Measurements from ENCODE around the gene GRIA3. TPM values are rescaled to one million over a fixed set of nuclear protein-coding genes. Genes with fewer than 3 reads are reported as not detected.
"Not testable (repeated sequence)": the region's sequence is repeated elsewhere in the genome, so short reads cannot be mapped to it uniquely, and the experiment has no call there.

The GRIA3 gene
- total RNA-seq, 6 experiments from 2014 or later, result 14.4 to 25.9 (median 18.0) TPM

DNA sequence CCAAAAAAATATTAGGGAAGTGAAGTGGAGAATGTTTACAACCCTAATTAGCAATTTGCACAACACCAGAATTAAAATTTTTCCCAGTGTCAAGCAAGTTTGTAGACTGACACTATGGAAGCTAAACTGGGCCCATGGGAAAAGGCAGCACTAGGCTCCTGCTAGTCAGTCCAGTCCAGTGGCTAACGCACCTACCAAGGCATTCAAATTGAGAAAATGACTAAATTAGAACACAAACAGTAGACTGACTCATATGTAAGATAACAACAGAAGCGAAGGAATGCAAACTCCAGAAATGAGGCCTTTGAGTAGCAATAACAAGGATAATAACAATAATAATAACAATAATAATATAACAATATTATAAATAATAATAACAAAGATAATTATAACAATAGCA lies 90.7 kb downstream of the GRIA3 start:
- TF ChIP-seq, protein P1, sequence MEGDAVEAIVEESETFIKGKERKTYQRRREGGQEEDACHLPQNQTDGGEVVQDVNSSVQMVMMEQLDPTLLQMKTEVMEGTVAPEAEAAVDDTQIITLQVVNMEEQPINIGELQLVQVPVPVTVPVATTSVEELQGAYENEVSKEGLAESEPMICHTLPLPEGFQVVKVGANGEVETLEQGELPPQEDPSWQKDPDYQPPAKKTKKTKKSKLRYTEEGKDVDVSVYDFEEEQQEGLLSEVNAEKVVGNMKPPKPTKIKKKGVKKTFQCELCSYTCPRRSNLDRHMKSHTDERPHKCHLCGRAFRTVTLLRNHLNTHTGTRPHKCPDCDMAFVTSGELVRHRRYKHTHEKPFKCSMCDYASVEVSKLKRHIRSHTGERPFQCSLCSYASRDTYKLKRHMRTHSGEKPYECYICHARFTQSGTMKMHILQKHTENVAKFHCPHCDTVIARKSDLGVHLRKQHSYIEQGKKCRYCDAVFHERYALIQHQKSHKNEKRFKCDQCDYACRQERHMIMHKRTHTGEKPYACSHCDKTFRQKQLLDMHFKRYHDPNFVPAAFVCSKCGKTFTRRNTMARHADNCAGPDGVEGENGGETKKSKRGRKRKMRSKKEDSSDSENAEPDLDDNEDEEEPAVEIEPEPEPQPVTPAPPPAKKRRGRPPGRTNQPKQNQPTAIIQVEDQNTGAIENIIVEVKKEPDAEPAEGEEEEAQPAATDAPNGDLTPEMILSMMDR (IDR thresholded peaks at IDR 0.05), result no peak
- H3K27me3 Mint-ChIP-seq (ENCODE audit: insufficient read depth), result no peaks in the 10 kb centered on the region
- H3K4me3 Mint-ChIP-seq, result no peak overlapping the region
- no peaks in the 10 kb centered on the region for H3K9me3 Mint-ChIP-seq
- peaks cover 11% of the 10 kb centered on the region; the same call in 1 of the 2 replicates for H3K4me1 Mint-ChIP-seq (ENCODE audit: low read depth)
- no peak for DNase-seq
- no peak overlapping the region for H3K27ac Mint-ChIP-seq
- no peaks in the 10 kb centered on the region for H3K36me3 Mint-ChIP-seq (ENCODE audit: low read depth)

DNA sequence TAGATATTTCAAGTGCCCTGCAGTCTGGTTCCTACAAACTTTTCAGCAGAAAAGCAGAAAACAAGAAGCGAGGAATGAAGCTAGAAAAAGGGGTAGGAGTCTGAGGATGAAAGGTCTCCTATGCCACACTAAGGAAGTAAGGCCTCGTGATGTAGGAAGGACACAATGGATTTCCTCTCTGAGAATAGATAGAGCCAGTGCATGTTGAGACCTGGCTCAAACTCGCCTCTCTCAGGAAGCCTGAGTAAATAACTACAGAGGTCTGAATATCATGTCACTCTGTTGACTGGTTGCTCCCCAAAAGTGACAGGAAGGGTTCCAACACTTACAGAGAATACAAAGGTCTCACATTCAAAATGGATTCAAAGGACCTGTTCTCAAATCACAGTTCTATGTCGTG lies 93.3 kb downstream of the GRIA3 start:
- Mint-ChIP-seq H3K27me3 (ENCODE audit: insufficient read depth) (no peaks in the 10 kb centered on the region), H3K36me3 (ENCODE audit: low read depth) (no peaks in the 10 kb centered on the region), H3K9me3 (no peaks in the 10 kb centered on the region), H3K4me3 (no peak overlapping the region), H3K27ac (no peak overlapping the region), H3K4me1 (ENCODE audit: low read depth) (peaks cover 11% of the 10 kb centered on the region; the same call in 1 of the 2 replicates)
- TF ChIP-seq, protein P1 (IDR thresholded peaks at IDR 0.05), result no peak
- DNase-seq, result no peak

DNA sequence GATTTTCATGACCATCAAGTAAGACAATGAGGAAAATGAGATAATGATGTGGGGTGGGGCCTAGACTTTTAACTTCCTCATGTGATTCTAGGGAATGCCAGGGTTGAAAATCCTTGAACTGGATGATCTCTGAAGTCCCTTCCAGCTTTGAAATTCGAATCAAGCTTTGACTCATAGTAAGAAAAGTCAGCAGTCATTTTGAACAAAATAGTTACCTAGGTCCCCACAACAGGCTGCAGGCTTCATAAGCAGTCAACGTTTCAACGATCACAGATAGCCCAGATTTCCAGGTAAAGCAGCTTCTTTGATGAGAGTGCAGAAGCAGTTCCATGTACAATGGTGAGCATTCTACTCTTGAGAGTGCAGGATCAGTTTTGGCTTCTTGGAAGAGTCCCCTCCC lies 93.7 kb downstream of the GRIA3 start:
- Mint-ChIP-seq H3K27ac (no peak overlapping the region), H3K4me3 (no peak overlapping the region), H3K27me3 (ENCODE audit: insufficient read depth) (no peaks in the 10 kb centered on the region), H3K9me3 (no peaks in the 10 kb centered on the region), H3K4me1 (ENCODE audit: low read depth) (peaks cover 11% of the 10 kb centered on the region; the same call in 1 of the 2 replicates), H3K36me3 (ENCODE audit: low read depth) (no peaks in the 10 kb centered on the region)
- TF ChIP-seq, protein P1 (IDR thresholded peaks at IDR 0.05), result no peak
- DNase-seq, result no peak

DNA sequence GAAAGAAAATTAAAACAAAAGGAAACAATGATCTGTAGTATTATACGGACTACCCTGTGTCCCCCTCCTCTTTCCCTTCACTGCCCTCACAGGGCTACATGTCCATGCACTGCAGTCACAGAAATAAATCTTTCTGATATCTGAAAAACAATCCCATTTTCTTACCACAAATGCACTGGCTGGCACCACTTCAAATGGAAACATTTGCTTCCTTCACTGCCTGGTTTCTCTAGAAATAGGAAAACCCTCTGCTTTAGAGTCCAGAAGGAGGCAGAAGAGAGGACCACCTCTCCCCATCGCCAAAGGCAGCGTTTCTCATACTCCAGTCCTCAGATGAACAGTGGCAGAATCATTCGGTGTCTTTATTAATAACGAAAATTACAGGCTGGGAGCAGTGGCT lies 98.2 kb downstream of the GRIA3 start:
- Mint-ChIP-seq H3K9me3 (0 out of 2 replicates have a peak, but pooled peaks cover 4% of the 10 kb centered on the region), H3K27ac (no peak overlapping the region), H3K4me1 (ENCODE audit: low read depth) (no peaks in the 10 kb centered on the region), H3K36me3 (ENCODE audit: low read depth) (peaks cover 6% of the 10 kb centered on the region; the same call in 1 of the 2 replicates), H3K27me3 (ENCODE audit: insufficient read depth) (peaks cover 2% of the 10 kb centered on the region; the same call in 1 of the 2 replicates), H3K4me3 (no peak overlapping the region)
- TF ChIP-seq, protein P1 (IDR thresholded peaks at IDR 0.05), result no peak
- DNase-seq, result no peak

DNA sequence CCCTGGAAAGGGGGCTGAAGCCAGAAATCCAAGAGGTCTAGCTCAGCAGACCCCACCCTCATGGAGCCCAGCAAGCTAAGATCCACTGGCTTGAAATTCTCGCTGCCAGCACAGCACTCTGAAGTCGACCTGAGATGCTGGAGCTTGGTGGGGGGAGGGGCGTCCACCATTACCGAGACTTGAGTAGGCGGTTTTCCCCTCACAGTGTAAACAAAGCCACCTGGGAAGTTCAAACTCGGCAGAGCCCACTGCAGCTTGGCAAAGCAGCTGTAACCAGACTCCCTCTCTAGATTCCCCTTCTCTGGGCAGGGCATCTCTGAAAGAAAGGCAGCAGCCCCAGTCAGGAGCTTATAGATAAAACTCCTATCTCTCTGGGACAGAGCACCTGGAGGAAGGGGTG lies 99.3 kb downstream of the GRIA3 start:
- H3K27ac Mint-ChIP-seq; H3K4me1 Mint-ChIP-seq (ENCODE audit: low read depth); H3K4me3 Mint-ChIP-seq; H3K9me3 Mint-ChIP-seq; DNase-seq; H3K27me3 Mint-ChIP-seq (ENCODE audit: insufficient read depth); H3K36me3 Mint-ChIP-seq (ENCODE audit: low read depth): not testable (repeated sequence)

DNA sequence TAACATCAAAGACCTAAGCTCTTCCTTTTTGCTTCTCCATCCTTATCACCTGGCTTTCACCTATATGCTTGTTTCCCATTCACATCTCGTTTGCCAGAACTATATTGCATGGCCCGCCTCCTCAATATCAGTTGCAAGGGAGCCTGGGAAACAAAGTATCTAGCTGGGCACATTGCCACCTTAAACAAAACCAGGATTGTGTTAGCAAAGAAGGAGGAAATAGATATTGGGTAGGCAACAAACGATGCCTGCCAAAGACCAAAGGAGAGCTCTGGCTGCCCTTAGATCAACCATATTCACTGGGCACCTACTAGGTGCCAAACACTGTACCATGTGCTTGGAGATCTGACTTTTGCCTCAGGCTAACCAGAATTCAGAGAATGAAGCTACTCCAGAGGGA lies 107.5 kb downstream of the GRIA3 start:
- TF ChIP-seq, protein P1 (IDR thresholded peaks at IDR 0.05), result no peak
- Mint-ChIP-seq H3K36me3 (ENCODE audit: low read depth) (no peaks in the 10 kb centered on the region), H3K9me3 (no peaks in the 10 kb centered on the region; the same call in 1 of the 2 replicates), H3K4me3 (no peak overlapping the region), H3K4me1 (ENCODE audit: low read depth) (no peaks in the 10 kb centered on the region), H3K27ac (no peak overlapping the region), H3K27me3 (ENCODE audit: insufficient read depth) (no peaks in the 10 kb centered on the region)
- DNase-seq, result no peak

Data from HFFc6 (cell line).